Uterus (tissue), 2 donors: Measurements from ENCODE around the gene SIM1.

Source experiments
- CTCF ChIP-seq, 4 experiments: fragments of 200-600 bp in 2 of 4; fragments of 450-650 bp in 2 of 4; sonication (generic) in 2 of 4; IDR thresholded peaks; one replicate each; pipeline ENCODE4 v1.5.1; 2016 to 2019; ENCODE audit warnings: antibody characterized with exemption in 4 of 4, mild to moderate bottlenecking in 2 of 4, moderate library complexity in 1 of 4
- POLR2A ChIP-seq, 2 donors: fragments of 450-650 bp; IDR thresholded peaks; one replicate each; pipeline ENCODE4 v1.6.1; 2016; ENCODE audit warnings: antibody characterized with exemption in 2 of 2, mild to moderate bottlenecking in 1 of 2, moderate library complexity in 1 of 2

- TF ChIP-seq CTCF (IDR thresholded peaks at IDR 0.05) = no peak
- TF ChIP-seq POLR2A (IDR thresholded peaks at IDR 0.05) = no peak
Measured at GRCh38 chr6:100484474-100484873, 19.8 kb upstream of the SIM1 start.
